WTC11 (cell line): ENCODE measurements around the gene KCTD1.

Experiments used
- CBFB ChIP-seq: sonication (generic); formaldehyde crosslinking; IDR thresholded peaks from 2 replicates; pipeline ENCODE4 v1.8.1; 2022; ENCODE audit warnings: mild to moderate bottlenecking, low read depth, missing genetic modification reagents
- CTCF ChIP-seq: fragments of 200-600 bp; IDR thresholded peaks from 2 replicates; pipeline ENCODE4 v1.8.0; 2022; ENCODE audit warnings: antibody characterized with exemption
- GABPB1 ChIP-seq: sonication (generic); formaldehyde crosslinking; IDR thresholded peaks from 2 replicates; pipeline ENCODE4 v1.8.1; 2023; ENCODE audit warnings: mild to moderate bottlenecking, missing genetic modification reagents
- JUN ChIP-seq: sonication (generic); formaldehyde crosslinking; IDR thresholded peaks from 2 replicates; pipeline ENCODE4 v1.8.0; 2023; ENCODE audit warnings: mild to moderate bottlenecking, missing genetic modification reagents
- MAX ChIP-seq: sonication (generic); formaldehyde crosslinking; IDR thresholded peaks from 2 replicates; pipeline ENCODE4 v1.8.0; 2022; ENCODE audit warnings: mild to moderate bottlenecking, missing genetic modification reagents
- NR1H2 ChIP-seq: sonication (generic); formaldehyde crosslinking; IDR thresholded peaks from 2 replicates; pipeline ENCODE4 v1.9.0; 2021; ENCODE audit warnings: mild to moderate bottlenecking, moderate library complexity, missing genetic modification reagents
- ZNF281 ChIP-seq: sonication (generic); formaldehyde crosslinking; IDR thresholded peaks from 2 replicates; pipeline ENCODE4 v1.8.0; 2023; ENCODE audit warnings: mild to moderate bottlenecking, missing genetic modification reagents
- ZNF671 ChIP-seq: fragments of 250-450 bp; sonication (Bioruptor Pico); IDR thresholded peaks from 2 replicates; pipeline ENCODE4 v1.8.0; 2021; ENCODE audit warnings: mild to moderate bottlenecking
- ZSCAN18 ChIP-seq: fragments of 250-450 bp; sonication (Bioruptor Pico); IDR thresholded peaks from 2 replicates; pipeline ENCODE4 v2.1.2; 2022; ENCODE audit warnings: mild to moderate bottlenecking, moderate library complexity

GRCh38 chr18:26519114-26519513 is 29.2 kb downstream of the KCTD1 start:
- TF ChIP-seq CTCF (no peak), MAX (CRISPR knock-in tag) (no peak), ZNF281 (CRISPR knock-in tag) (no peak), NR1H2 (CRISPR knock-in tag) (no peak), ZNF671 (CRISPR knock-in tag) (no peak), GABPB1 (no peak), CBFB (no peak), ZSCAN18 (CRISPR knock-in tag) (no peak), JUN (CRISPR knock-in tag) (no peak)
